Kidney (tissue), 14 donors: ENCODE results near the gene RAPGEF5. TPM values are rescaled to one million over a fixed set of nuclear protein-coding genes. Genes with fewer than 3 reads are reported as not detected.

ENCODE experiments used
- DNase-seq, 5 donors: peaks; one replicate each; pipeline ENCODE4 v3.0.0-alpha.2; 2013 to 2020
- FAIRE-seq: peaks from 2 replicates; lab custom pipeline; 2012; peaks lifted over from hg19 to GRCh38; lab: Jason Lieb, UNC
- H3K27ac ChIP-seq, 2 donors: one replicate each; pipeline ENCODE4 v1.7.0; 2013; ENCODE audit warnings: low read depth in 2 of 2, low read length in 2 of 2, inconsistent platforms in 1 of 2
- H3K27me3 ChIP-seq: one replicate; pipeline ENCODE4 v1.7.1; 2013; ENCODE audit warnings: low read length, inconsistent platforms; ENCODE audit not compliant: control insufficient read depth, insufficient read depth
- H3K36me3 ChIP-seq, 3 donors: one replicate each; pipeline versions ENCODE4 v1.7.0 to v1.7.1; 2013; ENCODE audit warnings: low read length in 3 of 3, control low read depth in 1 of 3, inconsistent platforms in 1 of 3; ENCODE audit not compliant: insufficient read depth in 3 of 3, control insufficient read depth in 2 of 3
- H3K4me1 ChIP-seq, 3 donors: one replicate each; pipeline versions ENCODE4 v1.7.0 to v1.7.1; 2013; ENCODE audit warnings: low read length in 3 of 3, inconsistent platforms in 1 of 3, low read depth in 1 of 3; ENCODE audit not compliant: control insufficient read depth in 2 of 3, insufficient read depth in 2 of 3
- H3K4me3 ChIP-seq, 3 donors: one replicate each; pipeline versions ENCODE4 v1.7.0 to v1.8.1; 2013; ENCODE audit warnings: low read length in 3 of 3, control low read depth in 1 of 3, inconsistent platforms in 1 of 3
- H3K9ac ChIP-seq, 3 donors: one replicate each; pipeline versions ENCODE4 v1.7.0 to v1.7.1; 2013; ENCODE audit warnings: low read length in 3 of 3, control low read depth in 1 of 3, inconsistent platforms in 1 of 3
- H3K9me3 ChIP-seq, 3 donors: one replicate each; pipeline versions ENCODE4 v1.7.0 to v1.7.1; 2013; ENCODE audit warnings: low read length in 3 of 3, control low read depth in 1 of 3, inconsistent platforms in 1 of 3; ENCODE audit not compliant: control insufficient read depth in 2 of 3, insufficient read depth in 1 of 3
- CTCF ChIP-seq: IDR thresholded peaks from 3 replicates; pipeline ENCODE4 v1.5.1; 2012; ENCODE audit warnings: mild to moderate bottlenecking, moderate library complexity, borderline replicate concordance; ENCODE audit not compliant: insufficient read depth; ENCODE audit errors: extremely low read depth
- intact Hi-C: fragments of 100-400 bp; cut with DNase I; formaldehyde crosslinking; loops from one replicate; pipeline ENCODE4 v1.11.1; 2022
- polyA plus RNA-seq: library from polyadenylated mRNA; stranded (reverse); fragments of 350-450 nt; fragmentation: Illumina TruSeq; extraction: RNeasy Lipid Tissue Mini Kit (QIAGEN cat#74804); gene quantifications from one replicate; pipeline ENCODE4 v1.2.3, GENCODE V29; 2014; ENCODE audit warnings: low read depth, low replicate concordance; ENCODE audit not compliant: insufficient read depth
- total RNA-seq: library from RNA; stranded (reverse); fragmentation: NEBNext Ultra II Directional; extraction: Animal tissue kit (Norgen Biotek cat#: 25700); gene quantifications from one replicate; pipeline ENCODE4 v1.2.1, GENCODE V29; 2021
- donor health status: control.
- donor health status: control.
- donor health status: control.
- donor health status: control.
- donor health status: control.
- donor health status: DM: yes; HTN: yes; CAD: no.
- donor health status: Normal renal cell carcinoma (clear cell type).

The RAPGEF5 gene
- total and polyA plus RNA-seq, 2 donors from 2014 or later = 3.9 to 67.8 TPM

GRCh38 chr7:22288202-22288601, 68.8 kb downstream of the RAPGEF5 start:
- Histone ChIP-seq H3K4me1 (no peaks in the 10 kb centered on the region), H3K27me3 (no peaks in the 10 kb centered on the region), H3K4me3 (no peak overlapping the region), H3K27ac (no peak overlapping the region), H3K36me3 (no peaks in the 10 kb centered on the region), H3K9me3 (no peaks in the 10 kb centered on the region), H3K9ac (no peak overlapping the region)
- no peak for FAIRE-seq
- intact Hi-C loops = no loop called here
- no peak for DNase-seq
- no peak for TF ChIP-seq CTCF

GRCh38 chr7:22287412-22287811, 69.5 kb downstream of the RAPGEF5 start:
- no peak for FAIRE-seq

GRCh38 chr7:22286436-22286835, 70.5 kb downstream of the RAPGEF5 start:
- Histone ChIP-seq H3K4me3 (no peak overlapping the region), H3K36me3 (no peaks in the 10 kb centered on the region), H3K9ac (no peak overlapping the region), H3K9me3 (no peaks in the 10 kb centered on the region), H3K27me3 (no peaks in the 10 kb centered on the region), H3K4me1 (no peaks in the 10 kb centered on the region), H3K27ac (no peak overlapping the region)
- intact Hi-C loops = no loop called here
- no peak for TF ChIP-seq CTCF
- FAIRE-seq (no peak), DNase-seq (no peak)

More at GRCh38 chr7:22287412-22287811, 69.5 kb downstream of the RAPGEF5 start:
- H3K9ac ChIP-seq = no peak overlapping the region
- no peaks in the 10 kb centered on the region for H3K4me1 ChIP-seq
- intact Hi-C loops = no loop called here
- DNase-seq = no peak
- H3K27me3 ChIP-seq = no peaks in the 10 kb centered on the region
- H3K4me3 ChIP-seq = no peak overlapping the region
- no peak for TF ChIP-seq CTCF
- H3K27ac ChIP-seq = no peak overlapping the region
- H3K9me3 ChIP-seq = no peaks in the 10 kb centered on the region
- H3K36me3 ChIP-seq = no peaks in the 10 kb centered on the region

- H3K27ac ChIP-seq = no peak overlapping the region
- no peak for TF ChIP-seq CTCF
- no peak for DNase-seq
- H3K9me3 ChIP-seq = no peaks in the 10 kb centered on the region
- no peaks in the 10 kb centered on the region for H3K4me1 ChIP-seq
- no peaks in the 10 kb centered on the region for H3K36me3 ChIP-seq
- FAIRE-seq = no peak
- no peaks in the 10 kb centered on the region for H3K27me3 ChIP-seq
- intact Hi-C loops = no loop called here
- no peak overlapping the region for H3K4me3 ChIP-seq
- no peak overlapping the region for H3K9ac ChIP-seq
Measured at GRCh38 chr7:22281481-22281880, 75.5 kb downstream of the RAPGEF5 start.
